ENCODE results near the gene LAMB4. TPM values are rescaled to one million over a fixed set of nuclear protein-coding genes. Genes with fewer than 3 reads are reported as not detected.

LAMB4 gene
- total RNA-seq, 1 experiment from 2014 or later, result not detected

DNA sequence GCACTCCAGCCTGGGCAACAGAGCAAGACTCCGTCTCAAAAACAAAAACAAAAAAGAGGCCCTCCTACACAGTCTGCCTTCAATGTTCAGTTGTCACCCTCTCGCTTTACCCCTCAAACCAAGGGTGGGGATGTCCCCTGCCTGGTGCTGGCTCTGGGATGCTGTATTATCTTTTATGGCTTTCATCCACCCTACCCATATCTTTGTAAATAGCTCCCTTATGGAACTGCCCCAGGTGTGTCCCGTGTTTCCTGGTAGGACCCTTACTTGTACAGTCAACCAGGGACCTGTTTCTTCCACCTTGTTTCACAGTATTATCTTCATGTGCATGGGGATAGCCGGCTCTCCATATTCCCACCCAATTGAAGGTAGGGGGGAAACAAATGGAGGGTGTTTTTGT lies 111.5 kb downstream of the LAMB4 start:
- no peaks in the 10 kb centered on the region for H3K27me3 ChIP-seq
- H3K36me3 ChIP-seq, result no peaks in the 10 kb centered on the region
- H3K4me3 ChIP-seq, result no peak overlapping the region
- no peaks in the 10 kb centered on the region for H3K9me3 ChIP-seq
- DNase-seq, result no peak

DNA sequence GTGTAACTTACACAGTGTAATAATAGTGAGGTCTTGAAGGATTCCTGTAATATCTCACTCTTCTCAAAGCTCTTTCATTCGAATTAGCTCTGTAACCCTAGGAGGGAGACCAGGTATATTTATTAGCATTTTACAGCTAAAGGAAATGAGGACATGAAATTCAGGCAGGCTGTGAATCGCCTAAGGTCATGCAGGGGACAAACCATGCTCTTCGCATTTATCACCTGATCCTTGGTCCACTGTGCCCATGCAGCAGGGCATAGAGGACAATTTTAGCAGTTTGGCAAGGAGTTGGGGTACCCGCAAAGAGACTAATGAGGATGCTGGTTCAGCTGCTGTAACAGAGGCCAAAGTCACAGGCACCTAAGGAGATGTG lies 112.4 kb downstream of the LAMB4 start:
- no peaks in the 10 kb centered on the region for H3K36me3 ChIP-seq
- no peak for DNase-seq
- no peaks in the 10 kb centered on the region for H3K9me3 ChIP-seq
- no peaks in the 10 kb centered on the region for H3K27me3 ChIP-seq
- no peak overlapping the region for H3K4me3 ChIP-seq

DNA sequence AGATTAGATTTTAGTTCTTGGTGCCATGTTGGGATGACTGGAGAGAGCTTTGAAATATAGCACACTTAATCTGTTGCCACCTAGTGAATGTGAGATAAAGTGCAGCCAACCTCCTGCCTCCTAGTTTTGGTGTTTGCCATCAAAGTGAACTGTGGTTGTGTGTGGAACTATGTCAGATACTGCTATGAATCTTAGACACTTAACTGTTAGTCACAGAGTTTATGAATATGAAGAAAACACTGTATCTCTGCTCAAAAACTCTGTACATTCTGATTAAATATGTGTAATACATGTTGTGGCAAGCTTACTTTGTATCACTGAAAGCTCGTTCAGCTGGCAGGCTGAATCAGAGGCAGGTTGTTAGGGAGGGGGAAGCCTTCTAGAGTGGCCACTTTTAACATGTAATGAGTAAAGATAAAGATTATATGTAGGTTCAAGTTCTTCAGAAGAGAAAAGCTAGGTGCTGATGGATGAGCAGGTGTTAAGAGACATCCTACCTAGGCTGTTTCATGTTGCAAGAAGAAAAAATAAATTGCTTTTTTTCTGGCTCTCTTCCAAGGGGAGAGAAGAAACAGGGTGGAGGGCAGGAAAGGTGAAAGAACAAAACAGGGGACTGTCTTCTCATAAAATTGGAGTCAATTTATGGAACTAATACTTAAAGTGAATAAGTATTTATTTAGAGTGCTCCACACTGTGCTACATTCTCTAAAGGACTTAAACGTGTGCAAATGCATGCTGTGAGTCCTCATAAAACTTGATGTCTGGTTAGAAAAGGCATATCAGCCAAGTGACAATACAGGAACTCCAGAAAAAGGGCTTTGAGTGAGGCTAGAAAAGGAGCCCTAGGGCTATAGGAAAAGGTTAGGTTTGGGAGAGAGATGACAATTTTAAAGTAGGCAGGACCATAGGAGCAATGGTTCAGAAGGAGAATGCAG lies 113.1 kb downstream of the LAMB4 start:
- Histone ChIP-seq H3K9me3 (no peaks in the 10 kb centered on the region), H3K36me3 (no peaks in the 10 kb centered on the region), H3K27me3 (no peaks in the 10 kb centered on the region), H3K4me3 (no peak overlapping the region)
- peak; percentile 5 for DNase-seq

DNA sequence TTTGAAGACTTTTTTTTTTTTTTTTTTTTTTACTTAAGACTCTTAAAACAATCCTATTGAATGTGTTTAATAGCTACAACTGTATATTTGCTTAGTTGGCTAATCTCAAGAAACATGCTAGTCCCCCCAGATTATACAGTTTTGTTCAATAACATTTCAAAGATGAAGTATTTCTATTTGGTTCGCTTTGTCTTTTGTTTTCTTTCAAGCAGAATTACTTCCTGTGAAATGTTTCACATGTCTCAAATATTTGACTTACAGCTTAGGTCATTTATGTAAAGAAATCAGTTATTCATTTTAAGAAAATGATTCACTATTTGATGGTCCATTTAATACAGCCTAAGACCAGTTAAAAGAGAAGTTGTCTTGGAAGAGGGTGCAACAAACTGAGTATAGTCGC lies 114.4 kb downstream of the LAMB4 start:
- no peak for DNase-seq
- H3K36me3 ChIP-seq, result no peaks in the 10 kb centered on the region
- no peaks in the 10 kb centered on the region for H3K27me3 ChIP-seq
- no peak overlapping the region for H3K4me3 ChIP-seq
- H3K9me3 ChIP-seq, result no peaks in the 10 kb centered on the region

DNA sequence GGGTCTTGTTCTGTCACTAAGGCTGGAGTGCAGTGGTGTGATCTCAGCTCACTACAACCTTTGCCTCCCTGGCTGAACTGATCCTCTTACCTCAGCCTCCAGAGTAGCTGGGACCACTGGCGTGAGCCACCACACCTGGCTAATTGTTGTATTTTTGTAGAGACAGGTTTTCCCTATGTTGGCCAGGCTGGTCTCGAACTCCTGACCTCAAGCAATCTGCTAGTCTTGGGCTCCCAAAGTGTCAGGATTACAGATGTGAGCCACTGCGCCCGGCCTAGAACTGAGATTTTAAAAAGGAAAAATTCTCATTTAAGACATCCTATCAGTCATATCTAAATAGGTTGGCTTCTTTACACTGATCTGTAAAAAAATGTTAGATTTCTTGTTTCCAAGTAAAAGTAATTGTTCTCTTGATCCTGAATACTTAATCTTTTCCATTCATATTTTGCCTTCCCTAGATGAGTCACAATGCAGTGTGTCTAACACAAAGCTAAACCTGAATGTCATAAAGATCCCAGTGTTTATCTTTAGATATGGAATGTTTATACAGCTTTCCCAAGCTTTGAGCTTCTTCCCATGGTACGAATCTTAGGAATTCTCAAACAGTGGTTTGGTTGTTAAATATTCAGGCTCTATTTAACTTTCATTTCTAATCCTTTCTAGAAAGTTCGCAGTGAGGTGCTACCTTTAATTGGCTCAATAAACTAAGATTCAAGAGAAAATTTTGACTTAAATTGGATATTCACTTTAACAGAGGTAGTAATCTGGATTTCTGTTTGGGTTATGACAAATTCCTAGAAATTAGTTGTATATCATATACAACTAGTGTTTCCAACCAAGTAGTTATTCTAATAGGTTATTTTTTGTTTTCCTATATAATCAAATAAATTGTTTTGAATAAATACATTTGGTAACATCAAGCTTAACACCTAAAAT lies 115.1 kb downstream of the LAMB4 start:
- Histone ChIP-seq H3K9me3 (no peaks in the 10 kb centered on the region), H3K4me3 (no peak overlapping the region), H3K27me3 (no peaks in the 10 kb centered on the region), H3K36me3 (no peaks in the 10 kb centered on the region)
- no peak for DNase-seq

DNA sequence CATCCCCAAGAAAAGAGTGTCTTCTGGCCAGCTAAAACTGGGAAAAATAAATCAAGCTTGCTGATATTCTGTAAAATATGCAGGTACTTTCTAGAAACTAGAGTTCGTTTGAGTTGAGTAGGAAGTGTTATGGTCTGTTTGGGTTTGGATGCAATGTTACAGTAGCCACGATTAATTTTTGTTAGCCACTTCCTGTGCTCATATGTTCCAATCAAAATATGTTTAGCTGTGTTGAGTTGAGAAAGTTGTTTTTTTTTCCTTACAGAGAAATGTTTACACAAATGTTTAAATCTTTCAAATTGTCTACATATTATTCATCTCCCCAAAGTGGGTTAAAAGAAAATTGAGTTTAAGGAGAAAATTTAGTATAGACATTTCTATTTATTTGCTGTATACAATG lies 115.9 kb downstream of the LAMB4 start:
- Histone ChIP-seq H3K4me3 (no peak overlapping the region), H3K36me3 (no peaks in the 10 kb centered on the region), H3K27me3 (no peaks in the 10 kb centered on the region), H3K9me3 (no peaks in the 10 kb centered on the region)
- no peak for DNase-seq

DNA sequence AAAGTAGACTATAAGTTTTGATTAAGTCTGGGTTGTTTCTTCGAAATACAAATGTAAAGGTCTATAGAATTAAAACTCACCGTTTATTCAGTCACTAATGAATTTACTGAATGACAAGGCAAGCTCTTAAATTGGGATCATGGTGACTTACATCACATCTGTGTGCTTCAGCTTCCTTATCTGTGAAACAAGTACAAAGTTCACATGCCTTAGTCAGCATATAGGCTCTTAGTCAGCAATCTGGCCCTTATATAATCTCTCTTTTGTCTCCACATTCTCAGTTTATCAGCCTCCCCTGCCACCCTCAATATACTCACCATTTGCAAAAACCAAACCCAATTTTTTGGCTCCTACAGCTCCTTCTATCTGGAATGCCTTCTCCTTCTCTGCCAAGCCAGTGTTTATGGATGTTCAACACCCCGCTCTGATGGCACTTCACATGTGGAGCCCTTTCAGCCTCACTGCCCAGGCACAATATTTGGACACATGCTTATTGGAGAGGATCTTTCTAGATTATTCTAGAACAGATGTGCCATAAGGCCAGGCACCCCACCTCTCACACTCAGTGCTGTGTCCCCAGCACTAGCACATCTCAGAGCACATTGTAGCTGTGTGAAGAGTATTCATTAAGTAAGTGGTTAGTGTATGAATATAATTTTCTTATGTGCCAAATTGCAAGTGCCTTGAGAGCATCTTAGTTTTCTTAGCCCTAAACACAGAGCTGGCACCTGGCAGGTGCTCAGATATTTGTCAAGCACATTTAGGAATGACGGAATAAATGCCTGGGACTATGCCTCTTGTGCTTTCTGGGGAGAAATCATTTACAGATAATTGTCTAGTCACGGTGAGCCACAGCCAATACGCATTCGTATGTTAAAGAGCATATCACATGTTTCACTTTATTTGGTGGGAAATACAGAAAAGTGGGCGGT lies 117.4 kb downstream of the LAMB4 start:
- H3K27me3 ChIP-seq, result no peaks in the 10 kb centered on the region
- no peak overlapping the region for H3K4me3 ChIP-seq
- DNase-seq, result no peak
- no peaks in the 10 kb centered on the region for H3K9me3 ChIP-seq
- no peaks in the 10 kb centered on the region for H3K36me3 ChIP-seq

DNA sequence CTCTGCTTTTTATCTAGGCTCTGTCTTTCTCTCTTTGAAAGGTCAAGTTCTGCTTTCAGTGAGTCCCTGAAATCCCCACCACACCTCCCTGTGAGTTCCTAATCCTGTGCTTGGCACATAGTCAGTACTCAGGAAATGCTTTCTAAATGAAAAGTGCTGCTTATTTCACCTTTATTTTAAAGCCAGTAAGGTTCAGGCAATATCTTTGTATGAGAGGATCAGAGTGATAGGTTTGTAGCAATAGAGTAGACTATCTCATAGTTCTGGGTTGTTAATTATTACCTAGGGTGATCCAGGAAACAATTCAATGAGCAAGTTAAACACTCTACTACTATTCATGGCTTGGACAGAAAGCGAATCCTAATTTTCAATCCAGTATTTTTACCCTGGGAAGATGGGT lies 119.8 kb downstream of the LAMB4 start:
- Histone ChIP-seq H3K4me3 (no peak overlapping the region), H3K27me3 (no peaks in the 10 kb centered on the region), H3K9me3 (no peaks in the 10 kb centered on the region), H3K36me3 (no peaks in the 10 kb centered on the region)
- DNase-seq, result no peak

DNA sequence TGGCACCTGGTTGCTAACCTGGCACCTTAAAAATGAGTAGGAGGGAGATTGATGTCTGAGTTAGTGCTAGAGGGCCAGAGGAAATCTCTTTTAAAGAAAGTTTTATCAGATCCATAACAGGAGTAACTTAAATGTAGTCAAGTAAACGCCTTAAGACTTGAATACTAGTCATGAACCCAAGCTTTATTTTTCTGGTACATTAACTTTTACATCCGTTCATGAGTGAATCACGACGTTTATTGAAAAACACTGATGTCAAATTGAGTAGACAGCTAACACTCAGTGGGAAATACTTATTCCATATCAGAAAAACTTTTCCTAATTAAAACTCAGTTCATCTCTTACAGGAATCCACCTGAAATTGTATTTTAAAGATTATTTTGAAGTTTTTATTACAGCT lies 120.3 kb downstream of the LAMB4 start:
- DNase-seq, result no peak
- Histone ChIP-seq H3K36me3 (no peaks in the 10 kb centered on the region), H3K9me3 (no peaks in the 10 kb centered on the region), H3K27me3 (no peaks in the 10 kb centered on the region), H3K4me3 (no peak overlapping the region)

DNA sequence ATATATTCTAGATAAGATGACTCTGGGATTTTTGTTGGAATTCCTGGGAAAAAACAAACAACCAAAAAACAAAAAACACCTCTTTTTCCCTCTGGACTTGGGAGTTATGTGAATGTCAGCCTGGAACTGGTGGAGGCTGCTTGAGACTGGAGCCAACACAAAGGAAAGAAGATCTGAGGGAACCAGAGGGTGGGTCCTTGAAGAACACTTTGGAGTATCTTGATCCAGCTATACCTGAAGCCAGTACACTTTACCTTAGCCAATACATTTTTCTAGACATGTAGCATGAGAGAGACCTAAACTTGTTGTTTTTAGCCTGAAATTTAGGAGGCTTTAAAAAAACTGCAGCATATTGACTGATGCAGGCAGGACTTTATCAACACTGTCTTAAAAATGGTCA lies 121.3 kb downstream of the LAMB4 start:
- no peaks in the 10 kb centered on the region for H3K36me3 ChIP-seq

DNA sequence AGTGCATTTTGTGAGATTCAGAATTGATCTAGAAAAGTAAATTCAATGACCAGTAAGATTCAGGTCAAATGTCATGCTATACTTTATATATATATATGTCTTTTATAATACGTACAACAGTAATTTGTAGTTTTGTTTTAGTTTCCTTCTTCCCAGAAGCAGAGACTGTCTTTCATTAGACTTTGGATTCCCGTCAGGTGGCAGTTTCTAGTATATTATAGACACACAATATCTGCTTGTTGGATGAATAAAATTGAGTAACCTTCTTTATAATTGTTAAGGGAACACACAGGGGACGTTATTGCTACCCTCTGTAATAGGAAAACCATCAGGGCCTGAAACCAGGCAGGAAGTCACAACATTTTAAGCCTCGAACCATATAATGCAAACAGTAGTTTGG lies 121.9 kb downstream of the LAMB4 start:
- no peak for DNase-seq
- H3K27me3 ChIP-seq, result no peaks in the 10 kb centered on the region
- H3K36me3 ChIP-seq, result no peaks in the 10 kb centered on the region
- H3K4me3 ChIP-seq, result no peak overlapping the region
- H3K9me3 ChIP-seq, result no peaks in the 10 kb centered on the region

More for the DNA sequence above, 121.3 kb downstream of the LAMB4 start:
- Histone ChIP-seq H3K27me3 (no peaks in the 10 kb centered on the region), H3K4me3 (no peak overlapping the region), H3K9me3 (no peaks in the 10 kb centered on the region)
- DNase-seq, result no peak

DNA sequence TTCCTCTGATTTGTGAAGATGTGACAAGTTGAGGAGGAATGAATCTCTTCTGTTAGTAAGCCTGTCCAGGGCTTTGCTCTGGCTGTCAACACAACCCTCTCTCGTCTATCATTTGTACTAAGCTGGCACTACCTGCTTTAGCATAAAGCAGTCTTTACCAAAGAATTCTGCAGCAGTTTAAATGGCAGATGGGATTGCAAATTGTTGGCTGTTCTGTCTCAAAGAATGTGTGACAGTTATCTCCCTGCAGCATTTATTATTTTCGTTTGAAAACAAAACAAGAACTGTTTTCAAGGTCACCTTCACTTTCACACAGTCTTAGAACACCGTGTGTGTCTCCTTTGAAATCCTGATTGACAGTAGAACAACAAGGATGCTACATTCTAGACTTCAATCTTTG lies 122.4 kb downstream of the LAMB4 start:
- no peak overlapping the region for H3K4me3 ChIP-seq

DNA sequence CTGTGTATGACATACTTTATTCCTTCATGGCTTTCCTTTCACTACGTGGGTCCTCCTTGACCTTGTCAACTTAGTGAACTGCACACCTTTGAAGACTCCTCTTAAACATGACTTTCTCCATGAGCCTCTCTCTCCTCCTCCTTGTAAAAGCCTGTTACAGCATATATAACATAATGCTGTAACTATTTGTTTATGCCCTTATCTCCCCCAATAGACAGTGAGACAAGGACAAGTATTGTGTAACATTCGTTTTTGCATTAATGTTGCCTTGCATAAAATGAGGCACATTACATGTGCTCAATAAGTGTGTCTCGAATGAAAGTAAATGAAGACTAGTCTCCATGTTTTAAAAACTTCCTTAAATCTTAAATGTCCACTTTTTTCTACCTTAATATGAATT lies 122.9 kb downstream of the LAMB4 start:
- Histone ChIP-seq H3K9me3 (no peaks in the 10 kb centered on the region), H3K27me3 (no peaks in the 10 kb centered on the region), H3K4me3 (no peak overlapping the region), H3K36me3 (no peaks in the 10 kb centered on the region)
- no peak for DNase-seq

More for the DNA sequence above, 122.4 kb downstream of the LAMB4 start:
- Histone ChIP-seq H3K27me3 (no peaks in the 10 kb centered on the region), H3K36me3 (no peaks in the 10 kb centered on the region), H3K9me3 (no peaks in the 10 kb centered on the region)
- no peak for DNase-seq

DNA sequence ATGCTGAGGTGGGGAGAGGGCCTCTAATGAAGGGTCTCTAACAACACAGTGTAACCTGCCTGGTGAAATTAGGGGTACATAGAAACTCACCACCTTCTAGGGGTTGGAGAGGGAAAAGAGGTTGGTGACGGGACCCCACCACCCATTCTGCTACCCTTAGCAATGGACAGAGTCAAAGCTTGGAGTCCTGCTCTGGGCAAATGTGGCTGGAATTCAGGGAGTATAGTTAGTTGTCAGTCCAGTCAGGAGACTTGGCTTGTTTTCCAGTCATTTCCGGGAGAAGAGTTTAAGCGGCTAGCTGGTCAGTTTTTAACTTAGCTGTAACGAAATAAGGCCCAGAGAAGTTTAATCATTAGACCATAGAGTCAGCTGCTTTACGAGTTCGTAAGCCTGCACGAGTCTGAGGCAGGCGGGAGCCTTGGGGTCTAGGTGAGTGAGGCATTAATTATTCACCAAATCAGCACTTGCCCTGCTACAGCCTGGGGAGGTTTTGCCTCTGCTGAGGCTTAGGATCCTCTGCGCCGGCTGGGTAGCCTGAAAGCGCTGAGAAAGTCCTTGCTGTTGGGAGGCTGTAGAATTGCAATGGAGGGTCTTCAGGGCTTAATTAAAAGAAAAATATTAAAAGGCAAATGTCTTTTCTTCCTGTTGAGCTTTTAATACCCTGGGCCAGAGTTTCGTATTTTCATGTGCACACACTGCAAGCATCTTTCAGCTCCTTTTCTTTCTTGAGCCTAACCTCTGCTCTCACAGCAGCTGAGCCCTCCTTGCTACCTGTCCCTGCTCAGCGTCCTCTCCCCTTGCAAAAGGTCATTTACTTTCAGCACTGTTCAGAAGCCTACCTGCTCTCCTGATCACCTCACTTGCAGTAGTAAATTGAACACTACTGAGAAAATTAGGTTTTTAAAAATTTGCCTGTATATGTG lies 125.7 kb downstream of the LAMB4 start:
- DNase-seq, result no peak
- H3K36me3 ChIP-seq, result no peaks in the 10 kb centered on the region
- no peaks in the 10 kb centered on the region for H3K27me3 ChIP-seq
- H3K4me3 ChIP-seq, result no peak overlapping the region
- no peaks in the 10 kb centered on the region for H3K9me3 ChIP-seq

DNA sequence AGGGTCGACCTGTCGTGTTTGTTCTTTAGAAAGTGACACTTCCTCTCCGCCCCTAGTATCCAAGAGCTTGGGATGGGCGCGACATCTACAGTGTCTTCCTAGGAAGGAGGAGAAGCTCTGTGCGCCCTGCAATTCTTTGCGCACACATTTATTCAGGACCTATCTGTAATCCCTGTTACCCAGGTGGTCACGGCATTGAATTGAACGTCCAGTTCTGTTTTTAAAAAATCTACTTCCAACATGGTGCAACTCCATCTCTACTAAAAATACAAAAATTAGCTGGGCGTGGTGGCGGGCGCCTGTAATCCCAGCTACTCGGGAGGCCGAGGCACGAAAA lies 126.6 kb downstream of the LAMB4 start:
- peak overlapping the region; percentile 68 for H3K4me3 ChIP-seq
- no peaks in the 10 kb centered on the region for H3K27me3 ChIP-seq
- H3K9me3 ChIP-seq, result no peaks in the 10 kb centered on the region
- no peak for DNase-seq
- no peaks in the 10 kb centered on the region for H3K36me3 ChIP-seq

Measured in MG63 (cell line).